GM12878 (cell line): ENCODE results near the gene RAB32. TPM values are rescaled to one million over a fixed set of nuclear protein-coding genes. Genes with fewer than 3 reads are reported as not detected.
"Not testable (repeated sequence)": the region's sequence is repeated elsewhere in the genome, so short reads cannot be mapped to it uniquely, and the experiment has no call there.

Source experiments
- ATAC-seq: fragments of 200-7000 bp; cut with Tn5 transposase; 3 replicates; pipeline ENCODE4 v1.9.1; 2020; ENCODE audit warnings: mild to moderate bottlenecking, moderate library complexity
- BruUV-seq: library from RNA; stranded (reverse); fragments of 400-500 nt; replicated peaks from 2 replicates; lab custom pipeline; 2021; lab: Mats Ljungman, UMichigan
- CTCF ChIA-PET: fragments of 300-600 bp; sonication (Branson Sonifier 250); formaldehyde crosslinking; extraction: SDS; loops from one replicate; lab custom pipeline; 2021; ENCODE audit warnings: inconsistent platforms; lab: Yijun Ruan, JAX
- POLR2A ChIA-PET: fragments of 350-600 bp; formaldehyde crosslinking; extraction: SDS; loops from one replicate; lab custom pipeline; 2021; ENCODE audit warnings: inconsistent platforms; lab: Charles Lee
- RAD21 ChIA-PET: fragments of 300-600 bp; sonication (Branson Sonifier 250); formaldehyde crosslinking; loops from one replicate; lab custom pipeline; 2023; ENCODE audit warnings: antibody characterized with exemption; ENCODE audit not compliant: unreplicated experiment; lab: Charles Lee
- SMC1A ChIA-PET: fragments of 300-600 bp; sonication (Branson Sonifier 250); formaldehyde crosslinking; loops from one replicate; lab custom pipeline; 2023; ENCODE audit not compliant: unreplicated experiment, uncharacterized antibody; lab: Charles Lee
- DNase-seq: peaks from one replicate; pipeline ENCODE4 v3.0.0-alpha.2; 2011; ENCODE audit warnings: low read depth, low spot score
- FAIRE-seq: peaks from 3 replicates; lab custom pipeline; 2011; peaks lifted over from hg19 to GRCh38; lab: Jason Lieb, UNC
- H2AFZ ChIP-seq: 2 replicates; pipeline ENCODE4 v1.6.0; 2011; ENCODE audit warnings: low read depth, low read length, control low read depth; ENCODE audit not compliant: control insufficient read depth
- H3K27ac ChIP-seq: 2 replicates; pipeline ENCODE4 v1.5.1; 2011; ENCODE audit warnings: control low read depth; ENCODE audit not compliant: control insufficient read depth, insufficient read depth
- H3K27me3 ChIP-seq, 2 experiments: replicated peaks in 1 of 2; 2 replicates each; pipeline versions ENCODE4 v1.6.0 to v1.6.1; 2011; ENCODE audit warnings: low read length in 1 of 2; ENCODE audit not compliant: control insufficient read depth in 2 of 2, insufficient read depth in 2 of 2
- H3K36me3 ChIP-seq, 2 experiments: 2 replicates each; pipeline ENCODE4 v1.5.1; 2011; ENCODE audit warnings: low read length in 1 of 2; ENCODE audit not compliant: control insufficient read depth in 2 of 2, insufficient read depth in 2 of 2
- H3K4me1 ChIP-seq: 2 replicates; pipeline ENCODE4 v1.6.1; 2011; ENCODE audit warnings: mild to moderate bottlenecking, low read length, moderate library complexity, mixed read lengths; ENCODE audit not compliant: control insufficient read depth, insufficient read depth
- H3K4me2 ChIP-seq: 2 replicates; pipeline ENCODE4 v1.6.0; 2011; ENCODE audit warnings: control low read depth; ENCODE audit not compliant: control insufficient read depth, insufficient read depth
- H3K4me3 ChIP-seq: fragments of 200-600 bp; sonication (generic); 2 replicates; pipeline ENCODE4 v1.5.1; 2016
- H3K79me2 ChIP-seq: 2 replicates; pipeline ENCODE4 v1.6.0; 2011; ENCODE audit warnings: low read length; ENCODE audit not compliant: control insufficient read depth, insufficient read depth
- H3K9ac ChIP-seq: 2 replicates; pipeline ENCODE4 v1.8.0; 2011; ENCODE audit warnings: low read length, control low read depth, mixed read lengths; ENCODE audit not compliant: control insufficient read depth, insufficient read depth
- H3K9me3 ChIP-seq: replicated peaks from 3 replicates; pipeline ENCODE4 v1.5.1; 2011; ENCODE audit warnings: mild to moderate bottlenecking, low read length; ENCODE audit not compliant: control insufficient read depth, insufficient read depth
- H4K20me1 ChIP-seq: 2 replicates; pipeline ENCODE4 v1.6.0; 2011; ENCODE audit not compliant: control insufficient read depth, insufficient read depth
- ATF3 ChIP-seq: IDR thresholded peaks from 2 replicates; pipeline ENCODE4 v1.6.1; 2011; ENCODE audit warnings: low read depth, mild to moderate bottlenecking, low read length, moderate library complexity, borderline replicate concordance; ENCODE audit errors: extremely low read depth
- BHLHE40 ChIP-seq, 2 experiments: fragments of 450-650 bp in 1 of 2; IDR thresholded peaks; 2 replicates each; pipeline ENCODE4 v1.6.1; 2011 to 2017; ENCODE audit warnings: low read depth in 2 of 2, borderline replicate concordance in 1 of 2, improper control_type of control experiment in 1 of 2, low read length in 1 of 2, mild to moderate bottlenecking in 1 of 2
- E2F4 ChIP-seq: IDR thresholded peaks from 2 replicates; pipeline ENCODE4 v1.6.1; 2012; ENCODE audit warnings: low read depth, low read length, improper control_type of control experiment
- GABPA ChIP-seq: IDR thresholded peaks from 2 replicates; pipeline ENCODE4 v1.6.1; 2014; ENCODE audit warnings: antibody characterized with exemption, low read depth, mild to moderate bottlenecking, inconsistent platforms
- NR2C1 ChIP-seq: fragments of 450-650 bp; IDR thresholded peaks from 2 replicates; pipeline ENCODE4 v1.6.1; 2017; ENCODE audit warnings: antibody characterized with exemption, mild to moderate bottlenecking, moderate library complexity
- SRF ChIP-seq, 2 experiments: IDR thresholded peaks; 2 replicates each; pipeline ENCODE4 v1.6.1; 2011; ENCODE audit warnings: low read depth in 2 of 2, low read length in 2 of 2, mild to moderate bottlenecking in 1 of 2, moderate library complexity in 1 of 2
- TCF12 ChIP-seq: IDR thresholded peaks from 2 replicates; pipeline ENCODE4 v1.6.1; 2011; ENCODE audit warnings: low read depth, mild to moderate bottlenecking, low read length
- ZNF384 ChIP-seq: IDR thresholded peaks from 2 replicates; pipeline ENCODE4 v1.6.1; 2012; ENCODE audit warnings: low read depth, mild to moderate bottlenecking, low read length, improper control_type of control experiment, borderline replicate concordance
- WGBS: methylation state at CpG from one replicate; pipeline ENCODE4 v1.1.6; 2016; ENCODE audit warnings: low lambda C conversion rate; ENCODE audit not compliant: insufficient replicate concordance, insufficient coverage; ENCODE audit errors: missing lambda C conversion rate; 5-methylcytosine and 5-hydroxymethylcytosine counted together
- in situ Hi-C: fragments of 300-500 bp; cut with MboI; formaldehyde crosslinking; loops from 9 replicates; pipeline ENCODE4 v1.14.3; 2018; ENCODE audit warnings: mixed read lengths
- intact Hi-C: fragments of 100-400 bp; cut with micrococcal nuclease; formaldehyde crosslinking; loops from one replicate; pipeline ENCODE4 v1.14.2; 2022; ENCODE audit not compliant: unreplicated experiment
- polyA plus RNA-seq, 11 experiments: library from polyadenylated mRNA; depleted of rRNA in 4 of 11; unstranded in 6 of 11; stranded (reverse) in 5 of 11; fragments of >200 nt; fragmentation: Nextera tagmentation in 4 of 11; fragmentation: Illumina TruSeq in 1 of 11; extraction: Ambion mirVana in 4 of 11; extraction: Trizol in 1 of 11; gene quantifications; 1 replicate in 1 of 11; 2 replicates in 10 of 11; pipeline versions ENCODE4 v1.2.1 to v1.2.3, GENCODE V29; 2011 to 2016; ENCODE audit warnings: inconsistent platforms in 2 of 11, missing spikeins in 2 of 11, low read depth in 1 of 11
- total RNA-seq, 4 experiments: library from RNA; depleted of rRNA in 3 of 4; stranded (reverse); fragments of >200 nt in 3 of 4; fragmentation: Illumina TruSeq in 1 of 4; extraction: Trizol in 1 of 4; gene quantifications; 2 replicates each; pipeline versions ENCODE4 v1.2.1 to v1.2.3, GENCODE V29; 2013 to 2021
- TF ChIP-seq, protein P1 (sequence below): fragments of 450-650 bp; IDR thresholded peaks from 2 replicates; pipeline ENCODE4 v1.6.1; 2016; ENCODE audit warnings: mild to moderate bottlenecking

RAB32 gene
- total and polyA plus RNA-seq, 10 of the 15 experiments (the other 5 are each of a cell fraction or from before 2014, with no cell fraction given) = 0.50 TPM; not detected in 9

GRCh38 chr6:146553377-146554135 lies 9.9 kb downstream of the RAB32 start (continued):
- no peak for TF ChIP-seq ZNF384
- TF ChIP-seq TCF12 = no peak
- TF ChIP-seq, all 136 proteins: peak for 0

DNA sequence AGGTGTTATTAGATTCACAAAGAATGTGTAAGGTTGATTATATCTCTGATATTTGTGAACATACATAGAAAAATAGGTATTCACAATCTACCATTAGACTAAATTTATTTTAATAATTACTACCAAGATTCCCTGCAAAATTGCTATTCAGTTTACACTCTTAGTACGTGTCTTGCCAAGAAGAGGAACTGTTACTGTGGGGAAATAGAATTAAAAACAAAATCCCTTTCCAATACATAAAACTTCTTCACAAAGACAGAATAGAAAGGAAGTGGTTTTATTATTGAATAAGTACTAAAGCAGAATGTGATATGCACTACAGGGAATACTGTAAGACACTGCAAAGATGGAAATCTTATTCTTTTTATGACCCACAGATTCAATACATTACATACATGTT lies 17.0 kb downstream of the RAB32 start:
- BruUV-seq = no TSS peak
- RAD21 ChIA-PET = no interaction called here
- Histone ChIP-seq H3K79me2 (no peaks in the 10 kb centered on the region), H3K4me2 (no peak overlapping the region), H3K27ac (no peak overlapping the region), H3K4me3 (no peak overlapping the region), H3K4me1 (no peaks in the 10 kb centered on the region), H3K9ac (no peak overlapping the region), H4K20me1 (no peaks in the 10 kb centered on the region), H3K27me3 (no peaks in the 10 kb centered on the region), H3K36me3 (no peaks in the 10 kb centered on the region), H3K9me3 (no peaks in the 10 kb centered on the region), H2AFZ (no peak overlapping the region)
- ATAC-seq (no peak), DNase-seq (no peak), FAIRE-seq (no peak)
- in situ Hi-C loops (no loop called here), intact Hi-C loops (no loop called here)
- no peak for TF ChIP-seq BHLHE40 (IDR thresholded peaks at IDR 0.05; ENCODE audit: borderline replicate concordance in 1 of 2, low read depth in 2 of 2, low read length in 1 of 2)
- TF ChIP-seq GABPA = no peak
- TF ChIP-seq, protein P1, sequence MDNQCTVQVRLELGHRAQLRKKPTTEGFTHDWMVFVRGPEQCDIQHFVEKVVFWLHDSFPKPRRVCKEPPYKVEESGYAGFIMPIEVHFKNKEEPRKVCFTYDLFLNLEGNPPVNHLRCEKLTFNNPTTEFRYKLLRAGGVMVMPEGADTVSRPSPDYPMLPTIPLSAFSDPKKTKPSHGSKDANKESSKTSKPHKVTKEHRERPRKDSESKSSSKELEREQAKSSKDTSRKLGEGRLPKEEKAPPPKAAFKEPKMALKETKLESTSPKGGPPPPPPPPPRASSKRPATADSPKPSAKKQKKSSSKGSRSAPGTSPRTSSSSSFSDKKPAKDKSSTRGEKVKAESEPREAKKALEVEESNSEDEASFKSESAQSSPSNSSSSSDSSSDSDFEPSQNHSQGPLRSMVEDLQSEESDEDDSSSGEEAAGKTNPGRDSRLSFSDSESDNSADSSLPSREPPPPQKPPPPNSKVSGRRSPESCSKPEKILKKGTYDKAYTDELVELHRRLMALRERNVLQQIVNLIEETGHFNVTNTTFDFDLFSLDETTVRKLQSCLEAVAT = no peak
- TF ChIP-seq NR2C1 = no peak
- TF ChIP-seq ATF3 = no peak
- no peak for TF ChIP-seq E2F4
- TF ChIP-seq SRF (IDR thresholded peaks at IDR 0.05; ENCODE audit: low read depth in 2 of 2, low read length in 2 of 2) = no peak
- POLR2A ChIA-PET = no interaction called here
- 0% methylated on average over 1 of the region's 1 CpG for whole genome bisulfite sequencing
- CTCF ChIA-PET = no interaction called here
- SMC1A ChIA-PET = no interaction called here

- H3K4me2 ChIP-seq, H2AFZ ChIP-seq, H3K9ac ChIP-seq, H3K27ac ChIP-seq, POLR2A ChIA-PET, intact Hi-C loops, H3K9me3 ChIP-seq, SMC1A ChIA-PET, H3K27me3 ChIP-seq, H4K20me1 ChIP-seq, H3K4me3 ChIP-seq, FAIRE-seq, in situ Hi-C loops, RAD21 ChIA-PET, CTCF ChIA-PET, H3K36me3 ChIP-seq, BruUV-seq, DNase-seq, H3K79me2 ChIP-seq, H3K4me1 ChIP-seq: not testable (repeated sequence)
- WGBS = 17% methylated on average over 2 of the region's 2 CpGs
- ATAC-seq = peak; percentile 43
Measured at GRCh38 chr6:146566661-146567060, 23.0 kb downstream of the RAB32 start.
